Measurements from ENCODE around the gene CRNKL1.

CRNKL1 gene

GRCh38 chr20:19991308-19991707, 61.0 kb downstream of the CRNKL1 start:
- TF ChIP-seq CTCF (IDR thresholded peaks at IDR 0.05): no peak
- Histone ChIP-seq H3K4me3 (ENCODE audit: low read depth, low read length) (no peak overlapping the region), H3K79me2 (peaks cover 3% of the 10 kb centered on the region), H3K9ac (no peak overlapping the region), H3K36me3 (ENCODE audit: control insufficient read depth, insufficient read depth, low read length) (no peaks in the 10 kb centered on the region), H3K4me2 (ENCODE audit: low read length) (no peak overlapping the region), H3K27me3 (ENCODE audit: control insufficient read depth, insufficient read depth, low read length) (no peaks in the 10 kb centered on the region), H3K27ac (no peak overlapping the region), H3K9me3 (ENCODE audit: control insufficient read depth, low read length) (no peaks in the 10 kb centered on the region), H2AFZ (no peak overlapping the region), H3K4me1 (peaks cover 16% of the 10 kb centered on the region)

DNA sequence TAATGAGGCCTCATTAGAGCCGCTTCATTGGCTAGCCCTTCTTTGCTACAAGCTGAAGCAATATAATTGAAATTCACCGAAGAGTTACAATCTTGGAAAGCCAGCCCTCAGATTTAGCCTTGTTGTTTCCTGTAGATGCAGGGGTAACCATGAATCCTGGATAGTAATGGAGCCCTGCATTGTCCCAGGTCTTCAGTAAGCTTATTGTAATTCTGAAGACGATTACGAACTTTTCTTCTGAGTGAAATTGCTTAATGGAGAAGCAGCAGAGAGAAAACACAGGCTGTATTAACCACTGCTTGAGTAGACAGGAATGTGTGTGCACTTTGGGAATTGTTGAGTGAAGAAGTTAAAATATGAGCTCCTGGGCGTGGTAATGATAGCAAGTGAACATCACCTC, 61.4 kb downstream of the CRNKL1 start:
- H2AFZ ChIP-seq: no peak overlapping the region
- H3K9ac ChIP-seq: no peak overlapping the region
- no peak overlapping the region for H3K4me2 ChIP-seq (ENCODE audit: low read length)
- H3K4me1 ChIP-seq: peaks cover 16% of the 10 kb centered on the region
- no peak overlapping the region for H3K4me3 ChIP-seq (ENCODE audit: low read depth, low read length)
- H3K27ac ChIP-seq: no peak overlapping the region
- H3K27me3 ChIP-seq (ENCODE audit: control insufficient read depth, insufficient read depth, low read length): no peaks in the 10 kb centered on the region
- H3K79me2 ChIP-seq: peaks cover 3% of the 10 kb centered on the region
- TF ChIP-seq CTCF (IDR thresholded peaks at IDR 0.05): no peak
- no peaks in the 10 kb centered on the region for H3K36me3 ChIP-seq (ENCODE audit: control insufficient read depth, insufficient read depth, low read length)
- H3K9me3 ChIP-seq (ENCODE audit: control insufficient read depth, low read length): no peaks in the 10 kb centered on the region

- Histone ChIP-seq H3K9me3 (ENCODE audit: control insufficient read depth, low read length) (no peaks in the 10 kb centered on the region), H3K4me3 (ENCODE audit: low read depth, low read length) (no peak overlapping the region), H3K27me3 (ENCODE audit: control insufficient read depth, insufficient read depth, low read length) (no peaks in the 10 kb centered on the region), H3K4me2 (ENCODE audit: low read length) (no peak overlapping the region), H3K27ac (no peak overlapping the region), H3K79me2 (peaks cover 10% of the 10 kb centered on the region), H2AFZ (no peak overlapping the region), H3K9ac (no peak overlapping the region), H3K4me1 (no peaks in the 10 kb centered on the region), H3K36me3 (ENCODE audit: control insufficient read depth, insufficient read depth, low read length) (no peaks in the 10 kb centered on the region)
- no peak for TF ChIP-seq CTCF (IDR thresholded peaks at IDR 0.05)
These were observed 65.2 kb downstream of the CRNKL1 start for GRCh38 chr20:19987046-19987445.

- H2AFZ ChIP-seq: no peak overlapping the region
- H3K36me3 ChIP-seq (ENCODE audit: control insufficient read depth, insufficient read depth, low read length): no peaks in the 10 kb centered on the region
- no peak overlapping the region for H3K9ac ChIP-seq
- no peak overlapping the region for H3K4me3 ChIP-seq (ENCODE audit: low read depth, low read length)
- no peak overlapping the region for H3K27ac ChIP-seq
- no peaks in the 10 kb centered on the region for H3K4me1 ChIP-seq
- no peaks in the 10 kb centered on the region for H3K9me3 ChIP-seq (ENCODE audit: control insufficient read depth, low read length)
- no peak overlapping the region for H3K4me2 ChIP-seq (ENCODE audit: low read length)
- TF ChIP-seq CTCF (IDR thresholded peaks at IDR 0.05): no peak
- peaks cover 14% of the 10 kb centered on the region for H3K79me2 ChIP-seq
- H3K27me3 ChIP-seq (ENCODE audit: control insufficient read depth, insufficient read depth, low read length): no peaks in the 10 kb centered on the region
These were observed 65.8 kb downstream of the CRNKL1 start for GRCh38 chr20:19986419-19986818.
